HG03196 (cell line): ENCODE measurements around the gene PCDHA11.
"Not testable (repeated sequence)": the region's sequence is repeated elsewhere in the genome, so short reads cannot be mapped to it uniquely, and the experiment has no call there.

Experiments
- ATAC-seq: cut with Tn5 transposase; IDR thresholded peaks from one replicate; pipeline ENCODE4 v1.9.1; 2021; ENCODE audit not compliant: unreplicated experiment

The PCDHA11 gene, protein sequence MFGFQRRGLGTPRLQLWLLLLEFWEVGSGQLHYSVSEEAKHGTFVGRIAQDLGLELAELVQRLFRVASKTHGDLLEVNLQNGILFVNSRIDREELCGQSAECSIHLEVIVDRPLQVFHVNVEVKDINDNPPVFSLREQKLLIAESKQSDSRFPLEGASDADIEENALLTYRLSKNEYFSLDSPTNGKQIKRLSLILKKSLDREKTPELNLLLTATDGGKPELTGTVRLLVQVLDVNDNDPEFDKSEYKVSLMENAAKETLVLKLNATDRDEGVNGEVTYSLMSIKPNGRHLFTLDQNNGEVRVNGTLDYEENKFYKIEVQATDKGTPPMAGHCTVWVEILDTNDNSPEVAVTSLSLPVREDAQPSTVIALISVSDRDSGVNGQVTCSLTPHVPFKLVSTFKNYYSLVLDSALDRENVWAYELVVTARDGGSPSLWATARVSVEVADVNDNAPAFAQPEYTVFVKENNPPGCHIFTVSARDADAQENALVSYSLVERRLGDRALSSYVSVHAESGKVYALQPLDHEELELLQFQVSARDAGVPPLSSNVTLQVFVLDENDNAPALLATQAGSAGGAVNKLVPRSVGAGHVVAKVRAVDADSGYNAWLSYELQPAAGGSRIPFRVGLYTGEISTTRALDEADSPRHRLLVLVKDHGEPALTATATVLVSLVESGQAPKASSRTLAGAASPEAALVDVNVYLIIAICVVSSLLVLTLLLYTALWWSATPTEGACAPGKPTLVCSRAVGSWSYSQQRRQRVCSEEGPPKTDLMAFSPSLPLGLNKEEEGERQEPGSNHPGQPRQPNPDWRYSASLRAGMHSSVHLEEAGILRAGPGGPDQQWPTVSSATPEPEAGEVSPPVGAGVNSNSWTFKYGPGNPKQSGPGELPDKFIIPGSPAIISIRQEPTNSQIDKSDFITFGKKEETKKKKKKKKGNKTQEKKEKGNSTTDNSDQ

DNA sequence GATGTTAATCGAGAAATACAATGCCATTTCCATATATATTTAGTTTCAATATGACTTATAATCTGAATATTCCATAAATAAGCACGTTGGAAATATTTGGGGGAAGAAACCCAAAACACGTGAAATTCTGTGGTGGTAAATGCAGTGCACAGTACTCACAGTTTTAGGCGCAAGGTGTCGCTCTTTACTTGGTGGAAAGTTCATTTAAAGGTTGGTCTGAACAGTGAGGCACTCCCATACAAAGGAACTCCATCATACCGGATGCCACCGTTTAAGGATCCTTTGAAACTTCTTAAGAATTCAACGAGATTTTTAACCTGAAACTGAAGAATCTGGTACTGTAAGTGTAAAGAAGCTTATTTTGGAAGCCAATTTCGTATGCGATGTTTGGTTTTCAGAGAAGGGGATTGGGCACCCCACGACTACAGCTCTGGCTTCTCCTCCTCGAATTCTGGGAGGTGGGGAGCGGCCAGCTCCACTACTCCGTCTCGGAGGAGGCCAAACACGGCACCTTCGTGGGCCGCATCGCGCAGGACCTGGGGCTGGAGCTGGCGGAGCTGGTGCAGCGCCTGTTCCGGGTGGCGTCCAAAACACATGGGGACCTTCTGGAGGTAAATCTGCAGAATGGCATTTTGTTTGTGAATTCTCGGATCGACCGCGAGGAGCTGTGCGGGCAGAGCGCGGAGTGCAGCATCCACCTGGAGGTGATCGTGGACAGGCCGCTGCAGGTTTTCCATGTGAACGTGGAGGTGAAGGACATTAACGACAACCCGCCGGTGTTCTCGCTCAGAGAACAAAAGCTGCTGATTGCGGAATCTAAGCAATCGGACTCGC is at the start of gene PCDHA11:
TSS of gene PCDHA11 (plus strand) at position 237 of the 834 bp plus-strand sequence. CDS start at position 384, 147 bp downstream.
- no peak for ATAC-seq

GRCh38 chr5:140821375-140822280 is 47.1 kb upstream of the PCDHA11 start, which contains the start of gene PCDHA5:
Gene PCDHA5 (plus strand): TSS chr5:140821613.
- ATAC-seq = no peak

GRCh38 chr5:140822281-140822629 is 46.5 kb upstream of the PCDHA11 start:
- ATAC-seq = no peak

DNA sequence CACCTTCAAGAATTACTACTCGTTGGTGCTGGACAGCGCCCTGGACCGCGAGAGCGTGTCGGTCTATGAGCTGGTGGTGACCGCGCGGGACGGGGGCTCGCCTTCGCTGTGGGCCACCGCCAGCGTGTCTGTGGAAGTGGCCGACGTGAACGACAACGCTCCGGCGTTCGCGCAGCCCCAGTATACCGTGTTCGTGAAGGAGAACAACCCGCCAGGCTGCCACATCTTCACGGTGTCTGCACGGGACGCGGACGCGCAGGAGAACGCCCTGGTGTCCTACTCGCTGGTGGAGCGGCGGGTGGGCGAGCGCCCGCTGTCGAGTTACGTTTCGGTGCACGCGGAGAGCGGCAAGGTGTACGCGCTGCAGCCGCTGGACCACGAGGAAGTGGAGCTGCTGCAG is 45.8 kb upstream of the PCDHA11 start:
- ATAC-seq = not testable (repeated sequence)

DNA sequence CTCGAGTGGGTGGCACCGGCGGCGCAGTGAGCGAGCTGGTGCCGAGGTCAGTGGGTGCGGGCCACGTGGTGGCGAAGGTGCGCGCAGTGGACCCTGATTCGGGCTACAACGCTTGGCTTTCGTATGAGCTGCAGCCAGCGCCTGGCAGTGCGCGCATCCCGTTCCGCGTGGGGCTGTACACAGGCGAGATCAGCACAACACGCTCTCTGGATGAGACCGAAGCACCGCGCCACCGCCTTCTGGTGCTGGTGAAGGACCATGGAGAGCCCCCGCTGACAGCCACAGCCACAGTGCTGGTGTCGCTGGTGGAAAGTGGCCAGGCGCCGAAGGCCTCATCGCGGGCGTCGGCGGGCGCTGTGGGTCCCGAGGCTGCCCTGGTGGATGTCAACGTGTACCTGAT is 45.3 kb upstream of the PCDHA11 start:
- ATAC-seq = no peak

DNA sequence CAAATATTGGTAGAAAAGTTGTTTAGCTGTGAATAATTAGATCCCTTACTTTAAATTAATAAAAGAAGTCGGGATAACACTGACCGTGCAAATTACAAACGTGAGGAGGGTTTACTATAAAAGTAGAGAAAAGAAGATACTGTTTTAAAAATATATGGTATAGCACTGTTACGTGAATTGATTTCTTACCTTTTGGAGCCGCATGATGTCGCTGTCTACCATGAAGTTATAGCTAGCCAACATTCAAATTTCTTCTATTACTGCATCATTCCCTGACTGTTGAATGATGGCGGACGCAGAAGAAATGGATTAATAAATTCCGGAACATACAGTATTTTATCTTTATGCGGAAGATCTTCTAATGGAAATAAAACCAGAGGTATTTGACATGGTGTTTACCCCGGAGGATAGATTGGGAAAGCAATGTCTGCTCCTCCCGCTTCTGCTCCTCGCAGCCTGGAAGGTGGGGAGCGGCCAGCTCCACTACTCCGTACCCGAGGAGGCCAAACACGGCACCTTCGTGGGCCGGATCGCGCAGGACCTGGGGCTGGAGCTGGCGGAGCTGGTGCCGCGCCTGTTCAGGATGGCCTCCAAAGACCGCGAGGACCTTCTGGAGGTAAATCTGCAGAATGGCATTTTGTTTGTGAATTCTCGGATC is 40.9 kb upstream of the PCDHA11 start, which contains the start of gene PCDHA6:
TSS of gene PCDHA6 (plus strand) at position 257 of the 658 bp plus-strand sequence. CDS start at position 389, 132 bp downstream.
- ATAC-seq = no peak

DNA sequence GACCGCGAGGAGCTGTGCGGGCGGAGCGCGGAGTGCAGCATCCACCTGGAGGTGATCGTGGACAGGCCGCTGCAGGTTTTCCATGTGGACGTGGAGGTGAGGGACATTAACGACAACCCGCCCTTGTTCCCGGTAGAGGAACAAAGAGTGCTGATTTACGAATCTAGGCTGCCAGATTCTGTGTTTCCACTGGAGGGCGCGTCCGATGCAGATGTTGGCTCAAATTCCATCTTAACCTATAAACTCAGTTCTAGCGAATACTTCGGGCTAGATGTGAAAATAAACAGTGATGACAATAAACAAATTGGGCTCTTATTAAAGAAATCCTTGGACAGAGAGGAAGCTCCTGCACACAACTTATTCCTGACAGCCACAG is 40.4 kb upstream of the PCDHA11 start:
- no peak for ATAC-seq

- not testable (repeated sequence) for ATAC-seq
Observed at GRCh38 chr5:140829511-140830501, 39.0 kb upstream of the PCDHA11 start.

DNA sequence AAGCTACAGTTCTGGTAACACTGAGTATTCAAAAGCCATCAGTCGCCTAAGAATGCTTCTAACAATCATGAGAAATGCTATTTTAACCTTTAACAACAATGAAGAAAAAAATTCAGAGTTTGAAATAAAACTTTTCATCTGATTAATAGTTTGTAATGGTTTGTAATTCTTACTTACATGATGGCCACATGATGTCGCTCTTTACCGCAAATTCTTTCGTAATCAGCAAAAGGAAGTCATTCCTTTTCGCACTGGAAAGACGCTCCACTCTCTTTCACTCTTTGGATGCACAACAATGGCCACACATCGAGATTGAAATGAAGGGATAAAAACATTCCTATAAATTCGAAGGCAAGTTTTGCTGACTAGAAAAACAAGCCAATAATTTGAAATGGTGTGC is 34.8 kb upstream of the PCDHA11 start, which contains the start of gene PCDHA7:
TSS of gene PCDHA7 (plus strand) at position 277 of the 400 bp plus-strand sequence. CDS start at position 392, 115 bp downstream.
- ATAC-seq = no peak

DNA sequence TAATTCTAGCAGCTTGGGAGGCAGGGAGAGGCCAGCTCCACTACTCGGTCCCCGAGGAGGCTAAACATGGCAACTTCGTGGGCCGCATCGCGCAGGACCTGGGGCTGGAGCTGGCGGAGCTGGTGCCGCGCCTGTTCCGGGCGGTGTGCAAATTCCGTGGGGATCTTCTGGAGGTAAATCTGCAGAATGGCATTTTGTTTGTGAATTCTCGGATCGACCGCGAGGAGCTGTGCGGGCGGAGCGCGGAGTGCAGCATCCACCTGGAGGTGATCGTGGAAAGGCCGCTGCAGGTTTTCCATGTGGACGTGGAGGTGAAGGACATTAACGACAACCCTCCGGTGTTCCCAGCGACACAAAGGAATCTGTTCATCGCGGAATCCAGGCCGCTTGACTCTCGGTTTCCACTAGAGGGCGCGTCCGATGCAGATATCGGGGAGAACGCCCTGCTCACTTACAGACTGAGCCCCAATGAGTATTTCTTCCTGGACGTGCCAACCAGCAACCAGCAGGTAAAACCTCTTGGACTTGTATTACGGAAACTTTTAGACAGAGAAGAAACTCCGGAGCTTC is 34.2 kb upstream of the PCDHA11 start:
- ATAC-seq = not testable (repeated sequence)

DNA sequence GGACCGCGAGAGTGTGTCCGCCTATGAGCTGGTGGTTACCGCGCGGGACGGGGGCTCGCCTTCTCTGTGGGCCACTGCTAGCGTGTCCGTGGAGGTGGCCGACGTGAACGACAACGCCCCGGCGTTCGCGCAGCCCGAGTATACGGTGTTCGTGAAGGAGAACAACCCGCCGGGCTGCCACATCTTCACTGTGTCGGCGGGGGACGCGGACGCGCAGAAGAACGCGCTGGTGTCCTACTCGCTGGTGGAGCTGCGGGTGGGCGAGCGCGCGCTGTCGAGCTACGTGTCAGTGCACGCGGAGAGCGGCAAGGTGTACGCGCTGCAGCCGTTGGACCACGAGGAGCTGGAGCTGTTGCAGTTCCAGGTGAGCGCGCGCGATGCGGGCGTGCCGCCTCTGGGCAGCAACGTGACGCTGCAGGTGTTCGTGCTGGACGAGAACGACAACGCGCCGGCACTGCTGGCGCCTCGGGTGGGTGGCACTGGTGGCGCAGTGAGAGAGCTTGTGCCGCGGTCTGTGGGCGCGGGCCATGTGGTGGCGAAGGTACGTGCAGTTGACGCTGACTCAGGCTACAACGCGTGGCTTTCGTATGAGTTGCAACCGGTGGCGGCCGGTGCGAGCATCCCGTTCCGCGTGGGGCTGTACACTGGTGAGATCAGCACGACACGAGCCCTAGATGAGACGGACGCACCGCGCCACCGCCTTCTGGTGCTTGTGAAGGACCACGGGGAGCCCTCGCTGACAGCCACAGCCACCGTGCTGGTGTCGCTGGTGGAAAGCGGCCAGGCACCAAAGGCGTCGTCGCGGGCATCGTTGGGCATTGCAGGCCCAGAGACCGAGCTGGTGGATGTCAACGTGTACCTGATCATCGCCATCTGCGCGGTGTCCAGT is 32.9 kb upstream of the PCDHA11 start:
- no peak for ATAC-seq

DNA sequence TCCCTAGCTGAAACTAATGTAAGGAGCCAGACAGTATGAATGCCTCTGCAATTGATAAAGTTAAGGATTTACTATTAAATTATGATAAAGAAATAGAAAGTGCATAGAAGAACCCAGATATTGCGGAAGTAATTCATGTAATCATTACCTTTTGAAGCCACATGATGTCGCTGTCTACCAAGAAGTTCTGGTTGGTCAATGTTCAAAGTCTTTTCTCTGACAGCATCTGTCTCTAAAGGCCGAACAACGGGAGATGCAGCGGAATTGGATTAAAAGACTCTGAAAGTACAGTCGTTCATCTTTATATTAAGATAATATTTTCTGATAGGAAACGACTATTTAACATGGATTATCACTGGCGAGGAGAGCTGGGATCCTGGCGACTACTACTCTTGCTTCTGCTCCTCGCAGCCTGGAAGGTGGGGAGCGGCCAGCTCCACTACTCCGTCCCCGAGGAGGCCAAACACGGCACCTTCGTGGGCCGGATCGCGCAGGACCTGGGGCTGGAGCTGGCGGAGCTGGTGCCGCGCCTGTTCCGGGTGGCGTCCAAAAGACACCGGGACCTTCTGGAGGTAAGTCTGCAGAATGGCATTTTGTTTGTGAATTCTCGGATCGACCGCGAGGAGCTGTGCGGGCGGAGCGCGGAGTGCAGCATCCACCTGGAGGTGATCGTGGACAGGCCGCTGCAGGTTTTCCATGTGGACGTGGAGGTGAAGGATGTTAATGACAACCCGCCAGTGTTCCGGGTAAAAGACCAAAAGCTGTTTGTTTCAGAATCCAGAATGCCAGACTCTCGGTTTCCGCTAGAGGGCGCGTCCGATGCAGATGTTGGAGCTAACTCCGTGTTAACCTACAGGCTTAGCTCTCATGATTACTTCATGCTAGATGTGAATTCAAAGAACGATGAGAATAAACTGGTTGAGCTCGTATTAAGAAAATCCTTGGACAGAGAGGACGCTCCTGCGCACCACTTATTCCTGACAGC is 27.5 kb upstream of the PCDHA11 start, which contains the start of gene PCDHA8:
TSS of gene PCDHA8 (plus strand) at position 210 of the 985 bp plus-strand sequence. CDS start at position 345, 135 bp downstream.
- ATAC-seq = no peak

GRCh38 chr5:140842798-140843733 is 25.7 kb upstream of the PCDHA11 start:
- ATAC-seq = no peak
